Gastroesophageal sphincter (tissue), 3 donors: ENCODE data around the gene ALK.

ENCODE experiments used
- CTCF ChIP-seq, 4 experiments: fragments of 200-600 bp in 2 of 4; fragments of 450-650 bp in 2 of 4; sonication (generic) in 1 of 4; IDR thresholded peaks; one replicate each; pipeline ENCODE4 v1.5.1; 2017 to 2019; ENCODE audit warnings: antibody characterized with exemption in 4 of 4, mild to moderate bottlenecking in 2 of 4, moderate library complexity in 2 of 4
- POLR2A ChIP-seq, 2 donors: fragments of 450-650 bp; IDR thresholded peaks; one replicate each; pipeline ENCODE4 v1.6.1; 2017; ENCODE audit warnings: antibody characterized with exemption in 2 of 2, mild to moderate bottlenecking in 2 of 2, moderate library complexity in 1 of 2
- POLR2AphosphoS5 ChIP-seq: sonication (generic); formaldehyde crosslinking; IDR thresholded peaks from one replicate; pipeline ENCODE4 v1.6.1; 2017; ENCODE audit warnings: antibody characterized with exemption

DNA sequence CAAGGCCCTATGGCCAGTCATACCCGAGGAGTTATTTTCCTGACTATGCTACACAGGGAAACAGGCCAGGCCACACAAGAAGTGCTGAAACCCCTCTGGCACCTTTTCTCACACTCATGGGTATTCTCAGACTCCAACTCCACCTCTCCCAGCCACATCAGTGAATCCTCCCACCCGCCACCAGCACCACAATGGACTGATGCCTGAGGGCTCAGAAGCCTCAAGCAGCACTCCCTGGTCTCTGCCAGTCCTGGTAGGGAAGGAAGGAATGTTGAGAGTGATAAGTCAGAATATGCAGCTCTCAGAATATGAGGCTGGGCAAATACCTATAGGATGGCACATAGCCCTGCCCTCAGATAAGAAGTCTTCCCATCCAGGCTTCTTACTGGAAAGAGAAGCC lies 391.1 kb downstream of the ALK start:
- TF ChIP-seq CTCF (IDR thresholded peaks at IDR 0.05): no peak
- no peak for TF ChIP-seq POLR2A (IDR thresholded peaks at IDR 0.05)
- TF ChIP-seq POLR2AphosphoS5: no peak
